HepG2 (cell line): ENCODE results near the gene RAD50. TPM values are rescaled to one million over a fixed set of nuclear protein-coding genes. Genes with fewer than 3 reads are reported as not detected.

Experiments used
- MLX ChIP-seq: IDR thresholded peaks from 2 replicates; pipeline ENCODE4 v1.6.1; 2016
- NCOA1 ChIP-seq: sonication (generic); formaldehyde crosslinking; IDR thresholded peaks from 2 replicates; pipeline ENCODE4 v1.9.0; 2021; ENCODE audit warnings: missing genetic modification reagents
- NR2C2 ChIP-seq: sonication (generic); formaldehyde crosslinking; IDR thresholded peaks from 2 replicates; pipeline ENCODE4 v1.4.0; 2020; ENCODE audit warnings: missing genetic modification reagents, mild to moderate bottlenecking, moderate library complexity, borderline replicate concordance
- REL ChIP-seq: sonication (generic); formaldehyde crosslinking; conservative IDR thresholded peaks from 2 replicates; pipeline ENCODE4 v1.8.0; 2022; ENCODE audit warnings: mild to moderate bottlenecking, missing genetic modification reagents, moderate library complexity
- RXRB ChIP-seq: IDR thresholded peaks from 2 replicates; pipeline ENCODE4 v1.6.1; 2016; ENCODE audit warnings: borderline replicate concordance, missing genetic modification reagents, missing compliant biosample characterization
- SMARCE1 ChIP-seq: fragments of 450-650 bp; IDR thresholded peaks from 2 replicates; pipeline ENCODE4 v1.6.1; 2017; ENCODE audit warnings: borderline replicate concordance
- TEAD3 ChIP-seq: optimal IDR thresholded peaks from 2 replicates; pipeline ENCODE3; 2016; ENCODE audit warnings: borderline replicate concordance
- TFAP4 ChIP-seq: sonication (generic); IDR thresholded peaks from 2 replicates; pipeline ENCODE4 v1.6.1; 2016; ENCODE audit warnings: low read depth, borderline replicate concordance
- XRCC5 ChIP-seq: fragments of 200-400 bp; formaldehyde crosslinking; optimal IDR thresholded peaks from 2 replicates; pipeline ENCODE3; 2017; ENCODE audit warnings: mild to moderate bottlenecking, low read length
- ZMYM3 ChIP-seq: sonication (generic); formaldehyde crosslinking; IDR thresholded peaks from 2 replicates; pipeline ENCODE4 v1.5.1; 2020; ENCODE audit warnings: mild to moderate bottlenecking, missing genetic modification reagents
- ZNF18 ChIP-seq: sonication (generic); formaldehyde crosslinking; IDR thresholded peaks from 2 replicates; pipeline ENCODE4 v1.8.0; 2022; ENCODE audit warnings: mild to moderate bottlenecking, missing genetic modification reagents; ENCODE audit not compliant: insufficient replicate concordance
- ZNF431 ChIP-seq: sonication (generic); formaldehyde crosslinking; IDR thresholded peaks from 2 replicates; pipeline ENCODE4 v1.9.0; 2022; ENCODE audit warnings: missing genetic modification reagents, low read depth, mild to moderate bottlenecking, borderline replicate concordance
- ZNF713 ChIP-seq: sonication (generic); formaldehyde crosslinking; IDR thresholded peaks from 2 replicates; pipeline ENCODE4 v1.4.0; 2020; ENCODE audit warnings: mild to moderate bottlenecking, missing genetic modification reagents
- polyA plus RNA-seq, 8 experiments: library from polyadenylated mRNA; depleted of rRNA in 3 of 8; stranded (reverse) in 7 of 8; unstranded in 1 of 8; fragments of >200 nt; fragmentation: Illumina TruSeq in 4 of 8; extraction: Trizol in 4 of 8; gene quantifications; 2 replicates each; pipeline versions ENCODE4 v1.2.1 to v1.2.3, GENCODE V29; 2011 to 2016; ENCODE audit warnings: low read depth in 4 of 8, missing spikeins in 1 of 8, mixed read lengths in 1 of 8; ENCODE audit not compliant: insufficient read depth in 1 of 8
- total RNA-seq, 5 experiments: library from RNA; depleted of rRNA; stranded (reverse); fragments of >200 nt; fragmentation: Illumina TruSeq; extraction: Trizol; gene quantifications; 2 replicates each; pipeline ENCODE4 v1.2.3, GENCODE V29; 2016; ENCODE audit warnings: low read depth in 1 of 5
- TF ChIP-seq, protein P1 (sequence below): sonication (generic); formaldehyde crosslinking; IDR thresholded peaks from 2 replicates; pipeline ENCODE4 v1.4.0; 2020; ENCODE audit warnings: missing genetic modification reagents
- TF ChIP-seq, protein P2 (sequence below): sonication (generic); formaldehyde crosslinking; IDR thresholded peaks from 2 replicates; pipeline ENCODE4 v1.4.0; 2020; ENCODE audit warnings: missing genetic modification reagents
- TF ChIP-seq, protein P3 (sequence below): sonication (generic); formaldehyde crosslinking; IDR thresholded peaks from 2 replicates; pipeline ENCODE4 v1.4.0; 2020; ENCODE audit warnings: mild to moderate bottlenecking, missing genetic modification reagents

RAD50 gene
- total and polyA plus RNA-seq, 2 of the 13 experiments (the other 11 are each of a cell fraction or from before 2014, with no cell fraction given): 19.2 to 23.4 TPM

- TF ChIP-seq ZMYM3: no peak
- no peak for TF ChIP-seq NCOA1
- no peak for TF ChIP-seq TFAP4
- TF ChIP-seq, protein P1, sequence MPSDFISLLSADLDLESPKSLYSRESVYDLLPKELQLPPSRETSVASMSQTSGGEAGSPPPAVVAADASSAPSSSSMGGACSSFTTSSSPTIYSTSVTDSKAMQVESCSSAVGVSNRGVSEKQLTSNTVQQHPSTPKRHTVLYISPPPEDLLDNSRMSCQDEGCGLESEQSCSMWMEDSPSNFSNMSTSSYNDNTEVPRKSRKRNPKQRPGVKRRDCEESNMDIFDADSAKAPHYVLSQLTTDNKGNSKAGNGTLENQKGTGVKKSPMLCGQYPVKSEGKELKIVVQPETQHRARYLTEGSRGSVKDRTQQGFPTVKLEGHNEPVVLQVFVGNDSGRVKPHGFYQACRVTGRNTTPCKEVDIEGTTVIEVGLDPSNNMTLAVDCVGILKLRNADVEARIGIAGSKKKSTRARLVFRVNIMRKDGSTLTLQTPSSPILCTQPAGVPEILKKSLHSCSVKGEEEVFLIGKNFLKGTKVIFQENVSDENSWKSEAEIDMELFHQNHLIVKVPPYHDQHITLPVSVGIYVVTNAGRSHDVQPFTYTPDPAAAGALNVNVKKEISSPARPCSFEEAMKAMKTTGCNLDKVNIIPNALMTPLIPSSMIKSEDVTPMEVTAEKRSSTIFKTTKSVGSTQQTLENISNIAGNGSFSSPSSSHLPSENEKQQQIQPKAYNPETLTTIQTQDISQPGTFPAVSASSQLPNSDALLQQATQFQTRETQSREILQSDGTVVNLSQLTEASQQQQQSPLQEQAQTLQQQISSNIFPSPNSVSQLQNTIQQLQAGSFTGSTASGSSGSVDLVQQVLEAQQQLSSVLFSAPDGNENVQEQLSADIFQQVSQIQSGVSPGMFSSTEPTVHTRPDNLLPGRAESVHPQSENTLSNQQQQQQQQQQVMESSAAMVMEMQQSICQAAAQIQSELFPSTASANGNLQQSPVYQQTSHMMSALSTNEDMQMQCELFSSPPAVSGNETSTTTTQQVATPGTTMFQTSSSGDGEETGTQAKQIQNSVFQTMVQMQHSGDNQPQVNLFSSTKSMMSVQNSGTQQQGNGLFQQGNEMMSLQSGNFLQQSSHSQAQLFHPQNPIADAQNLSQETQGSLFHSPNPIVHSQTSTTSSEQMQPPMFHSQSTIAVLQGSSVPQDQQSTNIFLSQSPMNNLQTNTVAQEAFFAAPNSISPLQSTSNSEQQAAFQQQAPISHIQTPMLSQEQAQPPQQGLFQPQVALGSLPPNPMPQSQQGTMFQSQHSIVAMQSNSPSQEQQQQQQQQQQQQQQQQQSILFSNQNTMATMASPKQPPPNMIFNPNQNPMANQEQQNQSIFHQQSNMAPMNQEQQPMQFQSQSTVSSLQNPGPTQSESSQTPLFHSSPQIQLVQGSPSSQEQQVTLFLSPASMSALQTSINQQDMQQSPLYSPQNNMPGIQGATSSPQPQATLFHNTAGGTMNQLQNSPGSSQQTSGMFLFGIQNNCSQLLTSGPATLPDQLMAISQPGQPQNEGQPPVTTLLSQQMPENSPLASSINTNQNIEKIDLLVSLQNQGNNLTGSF (CRISPR knock-in tag): no peak
- TF ChIP-seq, protein P2, sequence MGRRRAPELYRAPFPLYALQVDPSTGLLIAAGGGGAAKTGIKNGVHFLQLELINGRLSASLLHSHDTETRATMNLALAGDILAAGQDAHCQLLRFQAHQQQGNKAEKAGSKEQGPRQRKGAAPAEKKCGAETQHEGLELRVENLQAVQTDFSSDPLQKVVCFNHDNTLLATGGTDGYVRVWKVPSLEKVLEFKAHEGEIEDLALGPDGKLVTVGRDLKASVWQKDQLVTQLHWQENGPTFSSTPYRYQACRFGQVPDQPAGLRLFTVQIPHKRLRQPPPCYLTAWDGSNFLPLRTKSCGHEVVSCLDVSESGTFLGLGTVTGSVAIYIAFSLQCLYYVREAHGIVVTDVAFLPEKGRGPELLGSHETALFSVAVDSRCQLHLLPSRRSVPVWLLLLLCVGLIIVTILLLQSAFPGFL: 0 out of 2 replicates have a peak, but pooled peaks have one; percentile 52
- TF ChIP-seq, protein P3, sequence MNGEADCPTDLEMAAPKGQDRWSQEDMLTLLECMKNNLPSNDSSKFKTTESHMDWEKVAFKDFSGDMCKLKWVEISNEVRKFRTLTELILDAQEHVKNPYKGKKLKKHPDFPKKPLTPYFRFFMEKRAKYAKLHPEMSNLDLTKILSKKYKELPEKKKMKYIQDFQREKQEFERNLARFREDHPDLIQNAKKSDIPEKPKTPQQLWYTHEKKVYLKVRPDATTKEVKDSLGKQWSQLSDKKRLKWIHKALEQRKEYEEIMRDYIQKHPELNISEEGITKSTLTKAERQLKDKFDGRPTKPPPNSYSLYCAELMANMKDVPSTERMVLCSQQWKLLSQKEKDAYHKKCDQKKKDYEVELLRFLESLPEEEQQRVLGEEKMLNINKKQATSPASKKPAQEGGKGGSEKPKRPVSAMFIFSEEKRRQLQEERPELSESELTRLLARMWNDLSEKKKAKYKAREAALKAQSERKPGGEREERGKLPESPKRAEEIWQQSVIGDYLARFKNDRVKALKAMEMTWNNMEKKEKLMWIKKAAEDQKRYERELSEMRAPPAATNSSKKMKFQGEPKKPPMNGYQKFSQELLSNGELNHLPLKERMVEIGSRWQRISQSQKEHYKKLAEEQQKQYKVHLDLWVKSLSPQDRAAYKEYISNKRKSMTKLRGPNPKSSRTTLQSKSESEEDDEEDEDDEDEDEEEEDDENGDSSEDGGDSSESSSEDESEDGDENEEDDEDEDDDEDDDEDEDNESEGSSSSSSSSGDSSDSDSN (CRISPR knock-in tag): peak; percentile 29; the same call in 1 of the 2 replicates
- TF ChIP-seq NR2C2 (CRISPR knock-in tag): no peak
- TF ChIP-seq XRCC5: peak; percentile 50
- TF ChIP-seq MLX (CRISPR knock-in tag): no peak
- TF ChIP-seq ZNF713 (CRISPR knock-in tag): no peak
- no peak for TF ChIP-seq TEAD3 (CRISPR knock-in tag)
- TF ChIP-seq REL: no peak
- no peak for TF ChIP-seq RXRB (CRISPR knock-in tag)
- no peak for TF ChIP-seq SMARCE1
- no peak for TF ChIP-seq ZNF431 (CRISPR knock-in tag)
- TF ChIP-seq ZNF18 (CRISPR knock-in tag): no peak
These were observed 106.4 kb downstream of the RAD50 start (continued) for GRCh38 chr5:132662925-132663770.
